GM21576 (cell line): ENCODE results near the gene SREBF1.
"Not testable (repeated sequence)": the region's sequence is repeated elsewhere in the genome, so short reads cannot be mapped to it uniquely, and the experiment has no call there.

Experiments
- ATAC-seq: cut with Tn5 transposase; IDR thresholded peaks from one replicate; pipeline ENCODE4 v1.9.1; 2021; ENCODE audit warnings: mild to moderate bottlenecking, moderate library complexity; ENCODE audit not compliant: unreplicated experiment

The SREBF1 gene

DNA sequence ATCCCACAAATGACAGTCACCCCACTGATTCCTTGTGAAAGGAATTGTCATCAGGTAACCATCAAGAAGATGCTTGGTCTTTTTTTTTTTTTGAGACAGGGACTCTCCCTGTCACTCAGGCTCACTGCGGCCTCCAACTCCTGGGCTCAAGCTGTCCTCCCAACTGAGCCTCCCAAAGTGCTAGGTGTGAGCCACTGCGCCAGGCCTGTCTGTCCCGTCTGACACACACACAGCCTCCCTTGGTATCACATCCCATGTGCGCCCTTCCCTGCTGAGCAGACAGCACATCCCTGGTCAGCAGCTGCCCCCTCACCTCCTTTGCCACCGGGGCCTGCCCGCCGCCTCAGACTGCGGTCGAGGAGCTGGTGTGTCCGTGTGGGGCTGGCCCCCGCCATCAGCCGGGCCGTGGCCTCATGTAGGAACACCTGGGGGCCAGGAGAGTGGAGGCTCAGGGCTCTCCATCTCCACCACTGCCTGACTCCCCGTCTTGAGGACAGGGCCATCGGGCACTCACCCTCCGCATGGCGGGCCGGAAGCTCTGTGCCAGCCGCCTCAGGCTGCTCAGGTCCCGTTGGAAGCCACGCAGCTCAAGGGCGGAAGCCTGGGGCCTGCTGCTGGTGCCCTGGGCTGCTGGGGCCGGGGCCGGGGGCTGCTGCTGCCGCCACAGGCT, 23.6 kb downstream of the SREBF1 start:
- ATAC-seq, result no peak

DNA sequence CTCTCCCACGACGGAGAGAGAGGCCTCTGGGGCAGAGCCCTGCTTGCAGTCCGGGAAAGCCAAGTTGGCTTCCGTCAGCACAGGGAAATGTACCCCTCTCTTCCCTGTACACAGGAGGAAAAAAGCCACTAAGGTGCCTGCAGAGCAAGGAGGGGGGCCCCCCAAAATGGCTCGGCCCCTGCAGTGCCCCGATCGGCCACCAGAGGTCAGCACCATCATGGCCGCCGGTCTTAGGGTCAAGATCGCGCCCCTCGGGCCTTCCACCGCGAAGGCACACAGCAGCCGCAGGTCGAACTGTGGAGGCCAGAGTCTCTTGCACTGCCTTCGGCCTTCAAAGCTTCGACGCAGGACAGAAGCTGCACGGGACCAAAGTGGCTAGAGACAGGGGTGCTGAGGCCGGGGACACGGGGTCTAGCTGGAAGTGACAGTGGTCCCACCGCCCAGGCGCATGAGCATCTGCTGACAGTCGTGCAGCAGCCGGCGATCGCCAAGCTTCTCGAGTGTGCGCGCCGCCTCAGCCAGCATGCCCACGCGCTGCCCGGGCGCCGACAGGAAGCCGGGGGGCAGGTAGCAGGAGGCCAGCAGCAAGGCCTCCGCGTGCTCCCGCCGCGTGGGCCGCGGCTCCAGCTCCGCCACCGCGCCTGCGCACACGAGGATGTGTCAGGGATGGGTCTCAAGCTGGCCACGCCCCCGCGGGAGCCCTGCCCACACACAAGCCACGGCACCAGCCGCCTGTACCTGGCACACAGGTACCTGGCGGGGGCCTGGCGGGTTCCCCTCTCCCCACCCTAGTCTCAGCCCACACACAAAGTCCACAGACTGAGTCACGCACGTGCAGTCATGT, 24.4 kb downstream of the SREBF1 start:
- ATAC-seq, result no peak

DNA sequence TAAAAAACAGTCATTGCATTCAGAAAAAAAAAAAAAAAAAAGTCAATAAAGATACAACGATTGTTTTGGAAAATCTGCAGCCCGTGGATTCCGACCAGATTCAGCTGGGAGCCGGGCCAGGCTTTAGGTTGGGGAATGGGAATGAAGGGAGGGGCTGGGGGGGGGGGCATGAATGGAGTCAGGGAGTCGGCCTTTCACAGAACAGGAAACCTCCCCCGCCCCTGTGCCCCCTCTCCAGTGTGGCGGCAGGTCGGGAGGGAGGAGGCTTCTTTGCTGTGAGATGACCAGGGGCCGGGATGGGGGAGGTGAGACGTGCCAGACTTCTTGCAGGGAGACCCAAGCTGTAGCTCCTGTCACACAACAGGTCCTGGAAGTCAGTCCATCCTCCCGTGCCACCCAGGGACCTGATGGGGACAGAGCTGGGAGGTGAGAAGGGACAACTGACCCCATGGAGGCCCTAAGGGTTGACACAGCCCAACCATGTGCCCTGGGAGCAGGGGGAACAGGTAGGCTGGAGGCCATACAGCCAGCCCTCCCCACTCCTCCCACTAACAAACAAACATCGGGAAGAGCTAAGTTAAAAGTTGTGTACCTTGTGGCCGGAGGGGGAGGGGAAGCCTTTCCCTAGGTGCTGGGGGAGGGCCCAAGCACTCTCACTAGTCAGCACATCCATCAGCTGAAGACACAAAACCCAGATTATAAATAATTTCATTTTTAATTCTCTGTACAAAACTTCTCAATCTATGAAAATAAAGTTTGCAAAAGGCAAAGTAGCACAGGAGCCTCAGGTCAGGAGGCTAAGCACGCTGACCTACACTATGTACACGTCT, 25.2 kb downstream of the SREBF1 start:
- ATAC-seq, result no peak

DNA sequence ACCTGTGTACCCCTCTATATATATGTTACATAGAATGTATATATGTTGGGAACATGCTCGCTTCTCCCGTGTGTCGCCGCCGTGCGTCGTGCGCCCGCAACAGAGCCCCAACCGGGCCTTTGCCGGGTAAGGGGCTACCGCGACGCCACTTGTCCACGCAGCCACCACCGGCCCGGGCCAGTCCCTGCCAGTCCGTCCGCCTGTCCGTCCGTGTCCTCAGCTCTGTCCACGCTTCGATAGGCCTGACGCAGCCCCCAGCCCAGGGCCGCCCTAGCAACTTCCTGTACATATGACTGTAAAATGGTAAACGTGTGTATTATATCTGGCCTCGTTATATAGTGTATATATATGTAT, 25.9 kb downstream of the SREBF1 start:
- ATAC-seq, result no peak

DNA sequence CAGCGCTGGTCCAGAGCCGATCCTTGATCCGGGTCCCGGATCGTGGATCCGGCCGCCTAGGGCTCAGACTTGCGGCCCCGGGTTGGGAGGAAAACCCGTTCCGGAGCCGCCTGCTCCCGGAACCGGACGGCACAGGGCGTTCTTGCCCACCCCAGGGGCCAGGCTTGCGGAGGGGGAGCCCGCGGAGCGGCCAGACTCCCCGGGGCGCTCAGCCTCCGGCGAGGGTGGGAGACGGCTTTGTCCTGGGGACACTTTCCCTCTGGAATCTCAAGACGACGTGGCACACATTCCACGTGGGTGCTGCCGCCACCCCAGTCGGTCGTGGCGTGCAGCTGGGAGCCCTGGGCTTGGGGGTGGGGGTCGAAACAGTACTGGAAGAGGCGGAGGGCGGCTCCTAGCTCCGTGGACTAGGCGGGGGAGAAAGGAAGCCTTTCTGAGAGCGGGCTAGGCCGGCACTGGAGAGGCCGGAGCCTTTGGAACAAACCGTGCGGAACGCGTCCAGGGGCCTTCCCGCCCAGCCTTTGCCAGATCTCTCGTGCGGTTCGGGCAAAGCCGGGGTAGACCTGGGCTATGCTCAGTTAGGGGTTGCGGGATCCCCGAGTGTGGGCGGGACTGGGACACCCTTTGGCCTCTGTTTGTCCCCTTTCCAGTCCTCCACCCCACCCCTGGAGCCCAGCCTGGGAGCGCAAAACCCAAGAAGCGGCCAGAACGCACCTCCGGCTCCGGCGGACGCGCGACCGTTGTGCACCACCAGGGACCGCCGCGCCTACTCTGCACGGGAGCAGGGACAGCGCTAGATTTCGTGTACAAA, 26.5 kb downstream of the SREBF1 start:
- no peak for ATAC-seq

DNA sequence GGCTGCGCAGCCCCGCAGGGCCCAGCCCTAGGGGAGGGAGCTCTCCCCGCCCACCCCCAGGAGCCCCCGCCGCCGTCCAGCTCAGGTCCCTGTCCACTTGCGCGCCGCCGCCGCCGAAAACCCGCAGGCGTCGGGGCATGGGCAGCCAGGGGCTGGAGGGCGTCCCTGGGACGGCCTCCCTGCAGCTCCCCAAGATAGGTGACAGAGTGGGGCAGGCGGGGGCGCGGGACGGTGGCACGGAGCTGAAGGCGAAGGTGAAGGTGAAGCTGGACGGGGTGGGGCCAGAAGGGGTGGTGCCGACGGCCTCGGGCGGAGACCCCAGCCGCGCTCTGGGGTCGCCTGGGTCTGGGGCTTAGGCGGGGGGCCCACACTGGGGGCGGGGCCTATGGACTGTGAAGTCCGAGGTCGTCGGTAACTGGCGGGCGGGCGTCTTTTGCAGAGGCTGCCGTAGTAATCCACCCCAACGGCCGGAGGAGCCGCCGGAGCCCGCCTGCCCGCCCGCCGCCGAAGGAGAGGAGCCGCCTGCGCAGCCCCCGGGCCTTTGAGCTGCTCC, 27.2 kb downstream of the SREBF1 start:
- ATAC-seq, result no peak

DNA sequence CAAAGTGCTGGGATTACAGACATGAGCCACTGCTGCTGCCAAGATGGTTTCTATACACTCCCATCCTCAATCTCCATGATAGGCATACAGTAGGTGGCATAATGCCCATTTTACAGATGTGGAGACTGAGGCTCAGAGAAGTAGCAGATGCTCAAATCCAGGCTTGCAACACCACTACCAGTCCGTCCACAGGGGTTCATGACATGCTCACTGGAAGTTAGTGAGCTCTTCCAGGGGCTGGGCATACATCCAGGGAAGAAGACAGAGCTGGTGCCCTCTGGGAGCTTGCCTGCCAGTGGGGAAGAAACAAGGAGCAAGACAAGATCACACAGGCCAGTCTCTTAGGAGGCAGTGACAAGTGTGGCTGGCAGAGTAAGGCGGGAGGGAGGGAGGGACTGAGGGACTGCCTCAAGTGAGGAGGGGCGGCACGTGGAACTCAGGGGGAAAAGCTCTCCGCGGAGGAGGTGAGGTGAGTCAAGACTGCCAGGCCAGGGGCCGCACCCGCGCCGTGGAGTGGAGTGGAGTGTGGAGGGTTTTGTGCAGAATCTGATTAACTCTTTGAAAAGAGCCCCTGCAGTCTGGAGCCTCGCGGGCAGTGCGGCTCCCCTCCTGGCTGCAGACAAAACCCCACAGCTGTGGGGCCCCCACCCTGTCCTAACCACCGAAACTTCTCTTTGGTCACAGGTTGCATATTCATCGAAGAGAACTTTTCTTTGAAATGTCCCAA, 27.9 kb downstream of the SREBF1 start:
- ATAC-seq, result no peak

DNA sequence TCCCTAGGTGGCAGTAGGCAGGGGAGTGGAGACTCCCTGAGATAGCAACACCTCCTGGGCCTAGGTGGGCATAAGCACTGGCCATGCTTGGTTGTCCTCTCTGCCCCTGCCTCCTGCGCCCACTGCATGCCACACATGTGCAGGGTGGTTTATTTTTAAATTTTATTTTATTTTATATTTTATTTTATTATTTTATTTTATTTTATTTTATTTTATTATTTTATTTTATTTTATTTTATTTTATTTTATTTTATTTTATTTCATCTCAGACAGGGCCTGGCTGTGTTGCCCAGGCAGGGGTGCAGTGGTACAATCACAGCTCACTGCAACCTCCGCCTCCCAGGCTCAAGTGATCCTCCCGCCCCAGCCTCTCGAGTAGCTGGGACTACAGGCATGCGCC, 28.6 kb downstream of the SREBF1 start:
- ATAC-seq, result not testable (repeated sequence)

DNA sequence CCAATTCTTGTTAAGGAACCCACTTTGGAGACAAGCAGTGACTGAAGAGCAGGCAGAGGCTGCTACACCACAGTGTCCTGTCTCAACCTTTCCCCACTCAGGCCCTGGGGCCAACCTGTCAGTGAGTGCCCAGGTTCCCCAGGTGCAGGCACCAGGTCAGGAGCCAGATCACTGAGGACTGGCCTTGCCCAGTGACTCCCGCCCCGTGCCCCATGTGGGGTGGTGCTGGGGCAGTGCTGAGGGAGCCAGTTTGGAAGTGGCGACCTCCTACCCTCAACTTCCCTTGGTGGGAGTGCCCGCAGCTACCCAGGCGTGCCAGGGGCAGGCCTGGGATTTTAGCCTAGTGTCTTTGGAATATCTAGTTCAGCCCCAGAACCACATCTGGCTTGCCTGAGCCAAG, 29.3 kb downstream of the SREBF1 start:
- no peak for ATAC-seq

DNA sequence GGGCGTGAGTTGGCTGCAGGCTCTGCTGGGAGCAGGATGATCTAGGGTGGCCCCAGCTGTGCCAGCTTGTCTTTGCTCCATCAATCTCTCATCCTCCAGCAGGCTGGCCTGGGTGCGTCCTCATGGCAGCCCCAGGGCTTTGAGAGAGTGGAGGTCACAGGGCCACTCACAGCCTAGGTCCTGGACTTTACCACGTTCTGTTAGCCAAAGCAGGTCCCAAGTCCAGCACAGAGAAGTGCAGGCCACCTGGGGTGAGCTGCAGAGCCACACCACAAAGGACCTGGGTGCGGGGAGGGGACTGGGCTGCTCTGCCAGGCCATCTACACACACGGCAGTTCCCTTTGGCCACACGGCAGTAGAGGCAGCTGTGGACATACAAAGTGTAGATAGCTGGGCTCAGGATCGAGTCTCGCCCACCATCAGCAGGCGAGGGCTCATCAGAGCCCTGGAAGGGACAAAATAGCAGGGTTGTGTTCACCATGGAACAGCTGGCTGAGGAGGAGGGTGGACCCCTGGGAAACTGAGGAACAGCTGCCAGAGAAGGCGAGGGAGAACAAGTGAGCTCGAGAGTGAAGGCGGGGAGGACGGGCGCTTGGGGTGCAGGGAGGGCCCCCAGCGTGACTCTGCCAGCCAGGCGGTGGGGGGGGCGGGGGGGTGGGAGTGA, 30.0 kb downstream of the SREBF1 start:
- no peak for ATAC-seq

DNA sequence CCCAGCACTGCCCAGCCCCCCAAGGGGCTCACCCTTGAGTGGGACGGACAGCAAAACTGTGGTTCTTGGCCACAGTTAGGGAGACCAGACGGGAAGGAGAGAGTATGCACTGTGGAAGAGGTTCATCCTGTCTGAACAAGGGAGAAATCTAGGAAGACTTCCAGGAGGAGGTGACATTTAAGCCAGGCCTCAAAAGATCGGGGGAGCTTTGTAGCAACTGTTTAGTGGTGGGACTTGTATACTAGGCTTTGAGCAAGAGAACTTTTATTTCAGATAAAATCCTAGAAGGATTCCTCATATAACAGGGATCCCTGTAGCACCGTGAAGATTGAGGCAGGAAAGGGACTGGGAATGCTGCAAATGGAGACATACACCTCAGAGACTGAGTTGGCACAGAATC, 30.8 kb downstream of the SREBF1 start:
- ATAC-seq, result no peak

DNA sequence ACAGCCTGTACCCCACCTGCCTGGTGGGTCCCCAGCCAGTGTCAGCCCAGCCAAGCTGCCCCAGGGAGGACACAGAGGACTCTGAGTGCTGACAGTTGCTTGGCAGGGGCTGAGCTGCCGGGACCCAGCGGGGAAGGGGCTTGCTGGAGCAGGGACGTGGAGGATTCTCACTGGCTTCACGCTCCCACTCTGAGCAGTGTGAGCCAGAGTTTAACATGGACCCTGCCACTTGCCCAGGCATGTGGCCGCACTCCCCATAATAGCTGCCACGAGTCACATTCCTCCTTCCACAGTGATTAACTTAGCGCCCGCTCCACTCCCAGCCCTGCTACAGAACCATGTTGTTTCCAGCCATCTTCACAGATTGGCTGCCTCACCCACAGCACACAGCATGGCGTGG, 31.2 kb downstream of the SREBF1 start:
- ATAC-seq, result no peak

DNA sequence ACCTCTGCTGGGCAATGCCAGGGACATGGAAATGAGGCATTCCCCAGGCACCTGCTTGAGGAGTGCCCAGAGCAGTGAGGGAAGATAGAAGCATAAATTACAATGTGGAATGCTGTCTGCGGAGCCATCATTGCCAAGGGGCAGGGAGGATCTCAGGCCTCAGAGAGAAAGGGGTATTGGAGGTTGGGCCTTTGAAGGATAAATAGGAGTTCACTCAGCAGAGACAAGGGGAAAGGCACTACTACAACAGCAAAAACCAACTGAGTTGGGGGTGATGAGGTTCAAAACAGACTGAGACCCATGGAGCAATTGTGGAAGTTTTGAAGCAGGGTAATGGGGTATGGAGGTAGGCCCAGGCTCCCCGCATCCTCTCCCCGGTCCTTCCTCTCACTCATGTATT, 32.8 kb downstream of the SREBF1 start:
- ATAC-seq, result no peak

DNA sequence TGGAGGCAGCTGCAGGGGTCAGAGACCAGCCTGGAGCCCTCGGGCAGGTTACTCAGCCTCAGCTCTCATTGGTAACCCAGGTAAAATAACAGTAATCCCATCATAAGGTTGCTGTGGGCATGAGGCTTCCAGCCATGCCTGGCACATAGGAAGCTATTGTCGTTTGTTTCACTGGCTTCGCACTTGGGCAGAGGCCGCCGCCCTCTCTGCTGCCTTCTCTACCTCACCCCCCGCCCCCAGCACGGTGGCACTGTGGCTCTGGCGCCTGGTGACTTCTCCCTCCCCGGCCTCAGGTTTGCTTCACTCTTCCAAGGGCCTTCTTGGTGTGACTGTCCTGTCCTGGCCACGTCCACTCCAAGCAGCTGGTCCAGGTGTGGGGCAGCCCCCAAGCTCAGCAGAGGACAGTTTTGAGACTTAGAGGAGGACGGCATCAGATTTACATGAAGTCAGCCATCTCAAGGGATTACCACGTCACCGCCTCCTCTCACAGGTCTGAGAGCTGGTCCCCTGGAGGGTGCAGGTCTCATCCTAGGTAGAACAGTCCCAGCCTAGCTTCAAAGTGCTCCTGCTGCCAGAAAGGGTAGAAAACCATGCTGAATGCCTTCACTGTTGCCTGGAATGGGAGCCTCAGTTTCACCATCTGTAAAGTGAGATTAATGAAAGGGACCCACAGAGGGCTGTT, 34.8 kb downstream of the SREBF1 start:
- ATAC-seq, result no peak

DNA sequence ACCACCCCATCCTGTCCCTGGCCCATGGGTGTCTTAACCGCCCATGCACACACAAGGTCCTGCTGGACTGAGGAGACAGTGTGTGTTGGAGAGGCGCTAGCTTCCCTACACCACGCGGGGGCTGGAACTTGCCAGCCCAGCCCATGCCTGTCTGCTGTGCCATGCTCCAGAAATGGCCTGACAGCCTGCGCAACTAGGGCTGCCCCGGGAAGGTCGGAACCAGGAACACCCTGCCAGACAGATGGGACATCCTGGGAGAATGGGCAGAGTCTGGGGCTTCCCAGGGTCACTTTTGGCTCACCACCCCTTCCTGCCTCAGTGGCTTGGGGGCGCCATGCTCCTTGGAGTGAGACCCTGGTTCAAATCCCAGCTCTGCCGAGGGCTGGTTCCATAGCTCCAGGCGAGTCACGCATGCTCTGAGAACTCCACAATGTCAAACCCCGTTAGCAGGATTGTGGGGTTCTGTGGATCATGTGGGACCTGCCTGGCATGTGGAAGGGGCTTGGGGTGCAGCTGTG, 36.2 kb downstream of the SREBF1 start:
- no peak for ATAC-seq

DNA sequence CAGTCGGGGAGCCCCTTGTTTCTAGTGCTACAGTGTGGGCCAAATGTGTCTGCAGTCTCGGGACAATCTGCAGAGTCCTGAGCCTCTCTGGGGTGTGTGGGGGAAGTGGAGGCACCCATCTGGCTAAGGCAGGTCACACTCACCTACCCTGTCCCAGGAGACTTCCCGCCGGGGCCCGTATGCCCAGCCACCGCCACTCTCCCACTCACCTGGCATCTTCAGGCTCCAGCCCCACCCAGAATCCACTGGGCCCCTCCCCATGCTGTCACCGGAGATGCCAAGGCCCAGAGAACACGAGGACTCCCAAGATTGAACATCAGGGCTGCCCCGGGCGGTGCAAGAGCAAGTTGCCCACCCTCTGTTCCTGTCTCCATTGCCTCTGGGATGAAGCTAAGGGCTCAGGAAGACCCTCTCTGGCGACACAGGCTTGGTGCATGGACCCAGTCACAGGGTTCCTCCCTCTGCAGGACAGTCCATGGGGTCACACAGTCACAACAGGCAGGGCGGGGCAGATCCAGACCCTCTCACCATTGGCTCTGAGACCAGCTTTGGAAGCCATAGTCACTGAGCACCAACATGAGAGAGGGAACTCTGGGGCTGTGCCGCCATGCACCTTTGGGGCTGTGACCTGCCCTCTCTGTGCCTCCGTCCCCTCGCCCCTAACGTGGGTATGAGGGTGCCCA, 38.1 kb downstream of the SREBF1 start:
- no peak for ATAC-seq

DNA sequence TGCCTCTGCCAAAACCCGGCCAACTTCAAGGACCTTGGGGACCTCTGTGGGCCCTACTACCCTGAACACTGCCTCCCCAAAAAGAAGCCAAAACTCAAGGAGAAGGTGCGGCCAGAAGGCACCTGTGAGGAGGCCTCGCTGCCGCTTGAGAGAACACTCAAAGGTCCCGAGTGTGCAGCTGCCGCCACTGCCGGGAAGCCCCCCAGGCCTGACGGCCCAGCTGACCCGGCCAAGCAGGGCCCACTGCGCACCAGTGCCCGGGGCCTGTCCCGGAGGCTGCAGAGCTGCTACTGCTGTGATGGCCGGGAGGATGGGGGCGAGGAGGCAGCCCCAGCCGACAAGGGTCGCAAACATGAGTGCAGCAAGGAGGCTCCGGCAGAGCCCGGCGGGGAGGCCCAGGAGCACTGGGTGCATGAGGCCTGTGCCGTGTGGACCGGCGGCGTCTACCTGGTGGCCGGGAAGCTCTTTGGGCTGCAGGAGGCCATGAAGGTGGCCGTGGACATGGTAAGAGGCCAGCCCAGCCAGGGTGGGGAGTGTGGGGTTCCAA, 38.7 kb downstream of the SREBF1 start:
- no peak for ATAC-seq
